Subcutaneous adipose tissue (tissue), 4 donors: ENCODE data around the gene ANXA4. TPM values are rescaled to one million over a fixed set of nuclear protein-coding genes. Genes with fewer than 3 reads are reported as not detected.

ENCODE experiments used
- CTCF ChIP-seq: fragments of 450-650 bp; IDR thresholded peaks from one replicate; pipeline ENCODE4 v1.5.1; 2016; ENCODE audit warnings: low read depth, mild to moderate bottlenecking, control low read depth, antibody characterized with exemption, moderate library complexity
- total RNA-seq, 4 donors: library from RNA; depleted of rRNA; stranded (reverse); fragments of >200 nt; gene quantifications; one replicate each; pipeline ENCODE4 v1.1.0, GENCODE V29; 2016

Gene ANXA4
- total RNA-seq, 4 donors from 2014 or later, result 47.5 to 102 (median 71.0) TPM

GRCh38 chr2:69733342-69734034 is 8.4 kb upstream of the ANXA4 start:
- no peak for TF ChIP-seq CTCF

GRCh38 chr2:69734035-69734611 is 7.8 kb upstream of the ANXA4 start:
- no peak for TF ChIP-seq CTCF

GRCh38 chr2:69734854-69735544 is 6.9 kb upstream of the ANXA4 start:
- no peak for TF ChIP-seq CTCF

- no peak for TF ChIP-seq CTCF
Measured at GRCh38 chr2:69735686-69736085, 6.2 kb upstream of the ANXA4 start.

GRCh38 chr2:69740502-69740951 is 1.4 kb upstream of the ANXA4 start:
- TF ChIP-seq CTCF, result no peak

GRCh38 chr2:69741229-69741574 is 732 bp upstream of the ANXA4 start:
- no peak for TF ChIP-seq CTCF

- TF ChIP-seq CTCF, result no peak
Measured at GRCh38 chr2:69742322-69742952, 503 bp downstream of the ANXA4 start.
